ENCODE data around the gene HYI. TPM values are rescaled to one million over a fixed set of nuclear protein-coding genes. Genes with fewer than 3 reads are reported as not detected.
"Not testable (repeated sequence)": the region's sequence is repeated elsewhere in the genome, so short reads cannot be mapped to it uniquely, and the experiment has no call there.

HYI gene, protein sequence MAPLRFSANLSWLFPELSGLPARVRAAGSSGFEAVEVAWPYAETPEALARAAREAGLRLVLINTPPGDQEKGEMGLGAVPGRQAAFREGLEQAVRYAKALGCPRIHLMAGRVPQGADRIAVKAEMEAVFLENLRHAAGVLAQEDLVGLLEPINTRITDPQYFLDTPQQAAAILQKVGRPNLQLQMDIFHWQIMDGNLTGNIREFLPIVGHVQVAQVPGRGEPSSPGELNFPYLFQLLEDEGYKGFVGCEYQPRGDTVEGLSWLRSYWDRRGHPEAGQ
- total RNA-seq (10 to 100 TPM; 24.2 to 47.3 (median 38.6) TPM), polyA plus RNA-seq (10 to 100 TPM; 23.2 to 67.2 (median 59.9) TPM)
- long read RNA-seq, donor 1, transcript HYI-204 (8 exons, 1,066 nt) = major isoform, 10 of 16 reads
- long read RNA-seq, donor 1, partial matches to known transcripts = 0 of 16 reads
- long read RNA-seq, donor 1, other reads (novel, unspliced or antisense) = 0 of 16 reads
- long read RNA-seq, donor 2, partial matches to known transcripts = 0 of 12 reads
- long read RNA-seq, donor 2, other reads (novel, unspliced or antisense) = 0 of 12 reads

GRCh38 chr1:43453442-43454269 lies at the start of gene HYI:
HYI (minus strand) TSS chr1:43453931; CDS start chr1:43453793, 138 bp downstream.
- Histone ChIP-seq H3K9me3 (no peaks in the 10 kb centered on the region), H3K36me3 (peaks cover 0 to 39% (median 29%) of the 10 kb centered on the region in 6 donors), H3K27ac (peak within 1 kb of the TSS; percentile 84 to 95 (median 86)), H3K27me3 (replicated peaks in 1 of 7) (no peaks in the 10 kb centered on the region), H3K4me3 (peak within 1 kb of the TSS; percentile 40 to 71 (median 50)), H3K4me1 (peaks cover 0 to 40% (median 25%) of the 10 kb centered on the region in 6 donors)
- TF ChIP-seq POLR2AphosphoS5 (IDR thresholded peaks at IDR 0.05) = peak; percentile 80 to 85 (median 85)
- no peak for TF ChIP-seq POLR2A (IDR thresholded peaks at IDR 0.05)
- peak; percentile 92 for DNase-seq
- 0 to 2% (median 1%) methylated on average over 22 to 87 of the region's 87 CpGs for WGBS, 5 donors
- intact Hi-C loops (cut with DNase I; ENCODE audit: low total_unique reads) = no loop called here

GRCh38 chr1:43501806-43502205 lies 48.1 kb upstream of the HYI start:
- H3K36me3 ChIP-seq; H3K9me3 ChIP-seq; DNase-seq; H3K4me3 ChIP-seq; H3K4me1 ChIP-seq; H3K27me3 ChIP-seq (replicated peaks in 1 of 7); intact Hi-C loops (cut with DNase I; ENCODE audit: low total_unique reads); H3K27ac ChIP-seq: not testable (repeated sequence)
- WGBS, 5 donors = 95 to 100% (median 95%) methylated on average over 12 to 22 of the region's 33 CpGs; no CpG with 5 or more reads in 1 of the 5 donors

GRCh38 chr1:43499898-43500297 lies 46.2 kb upstream of the HYI start:
- H3K27me3 ChIP-seq (replicated peaks in 1 of 7) = no peaks in the 10 kb centered on the region
- intact Hi-C loops (cut with DNase I; ENCODE audit: low total_unique reads) = no loop called here
- H3K4me3 ChIP-seq = no peak overlapping the region
- no peaks in the 10 kb centered on the region for H3K4me1 ChIP-seq
- no peak for TF ChIP-seq POLR2A (IDR thresholded peaks at IDR 0.05)
- TF ChIP-seq POLR2AphosphoS5 (IDR thresholded peaks at IDR 0.05) = no peak
- TF ChIP-seq CTCF (IDR thresholded peaks at IDR 0.05 in 8 of 11, conservative IDR thresholded peaks at IDR 0.05 in 3 of 11) = no peak
- H3K36me3 ChIP-seq = no peaks in the 10 kb centered on the region
- WGBS, 5 donors = 77 to 87% (median 84%) methylated on average over 6 of the region's 6 CpGs
- no peaks in the 10 kb centered on the region for H3K9me3 ChIP-seq
- H3K27ac ChIP-seq = no peak overlapping the region
- DNase-seq = no peak

DNA sequence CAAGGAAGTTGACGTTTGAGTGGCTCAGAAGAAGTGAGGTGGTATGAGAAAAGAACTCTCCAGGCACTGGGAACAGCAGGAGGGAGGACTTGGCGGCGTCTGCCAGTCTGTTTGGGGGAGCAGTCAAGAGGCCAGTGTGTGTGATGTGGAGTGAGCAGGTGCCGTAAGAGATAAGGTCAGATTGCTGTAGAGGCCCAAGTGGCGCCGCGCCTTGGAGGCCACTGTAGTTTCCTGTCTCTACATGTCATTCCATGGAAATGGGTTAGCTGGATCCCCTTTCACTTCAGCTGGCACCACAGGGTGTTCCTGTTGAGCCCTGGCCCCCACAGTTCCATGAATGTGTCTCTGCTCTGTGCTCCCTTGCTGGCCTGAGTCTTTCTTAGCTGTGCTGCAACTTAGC lies 41.5 kb upstream of the HYI start:
- Histone ChIP-seq H3K36me3 (no peaks in the 10 kb centered on the region), H3K27ac (no peak overlapping the region), H3K4me1 (peaks cover 0 to 4% (median 0%) of the 10 kb centered on the region in 6 donors), H3K27me3 (replicated peaks in 1 of 7) (no peaks in the 10 kb centered on the region), H3K9me3 (peaks cover 0 to 24% (median 21%) of the 10 kb centered on the region in 8 donors), H3K4me3 (no peak overlapping the region)
- 83 to 92% (median 91%) methylated on average over 7 of the region's 7 CpGs for WGBS, 5 donors
- intact Hi-C loops (cut with DNase I; ENCODE audit: low total_unique reads) = no loop called here
- TF ChIP-seq CTCF (IDR thresholded peaks at IDR 0.05 in 8 of 11, conservative IDR thresholded peaks at IDR 0.05 in 3 of 11) = no peak
- no peak for TF ChIP-seq POLR2AphosphoS5 (IDR thresholded peaks at IDR 0.05)
- no peak for TF ChIP-seq POLR2A (IDR thresholded peaks at IDR 0.05)
- DNase-seq = no peak

All from spleen (tissue), 13 donors.